Left ventricle myocardium inferior (tissue), 1 donor: ENCODE measurements around the gene EPHA6. TPM values are rescaled to one million over a fixed set of nuclear protein-coding genes. Genes with fewer than 3 reads are reported as not detected.
"Not testable (repeated sequence)": the region's sequence is repeated elsewhere in the genome, so short reads cannot be mapped to it uniquely, and the experiment has no call there.

ENCODE experiments used
- DNase-seq: peaks from one replicate; pipeline ENCODE4 v3.0.0-alpha.2; 2020
- H3K27ac ChIP-seq: fragments of 200-600 bp; replicated peaks from 2 replicates; pipeline ENCODE4 v1.8.0; 2021
- H3K27me3 ChIP-seq: fragments of 200-600 bp; 2 replicates; pipeline ENCODE4 v1.8.0; 2021; ENCODE audit warnings: low read depth
- H3K36me3 ChIP-seq: fragments of 200-600 bp; 2 replicates; pipeline ENCODE4 v1.8.0; 2021
- H3K4me1 ChIP-seq: fragments of 200-600 bp; 2 replicates; pipeline ENCODE4 v1.8.0; 2021
- H3K4me3 ChIP-seq: fragments of 200-600 bp; 2 replicates; pipeline ENCODE4 v1.8.0; 2021; ENCODE audit warnings: mild to moderate bottlenecking, moderate library complexity
- H3K9me3 ChIP-seq: fragments of 200-600 bp; replicated peaks from 2 replicates; pipeline ENCODE4 v1.8.0; 2021
- CTCF ChIP-seq: fragments of 200-600 bp; IDR thresholded peaks from 2 replicates; pipeline ENCODE4 v1.8.0; 2021; ENCODE audit warnings: antibody characterized with exemption, mild to moderate bottlenecking, borderline replicate concordance
- intact Hi-C: fragments of 100-400 bp; cut with micrococcal nuclease; formaldehyde crosslinking; loops from one replicate; pipeline ENCODE4 v1.11.0; 2022
- total RNA-seq: library from RNA; stranded (reverse); fragmentation: NEBNext Ultra II Directional; extraction: Animal tissue kit (Norgen Biotek cat#: 25700); gene quantifications from one replicate; pipeline ENCODE4 v1.2.1, GENCODE V29; 2021
- donor health status: DM: no; HTN: yes; CAD: no; lungs with severe emphysema.

Gene EPHA6
- total RNA-seq, 1 donor from 2014 or later = 0.19 TPM

GRCh38 chr3:97613139-97613538 is 798.7 kb downstream of the EPHA6 start:
- intact Hi-C loops = no loop called here
- H3K27me3 ChIP-seq = no peaks in the 10 kb centered on the region

GRCh38 chr3:97620514-97620913 is 806.1 kb downstream of the EPHA6 start:
- H3K36me3 ChIP-seq, H3K4me1 ChIP-seq, DNase-seq, intact Hi-C loops, H3K27ac ChIP-seq, H3K4me3 ChIP-seq, H3K27me3 ChIP-seq: not testable (repeated sequence)
- H3K9me3 ChIP-seq = peaks cover 39% of the 10 kb centered on the region

More at GRCh38 chr3:97613139-97613538, 798.7 kb downstream of the EPHA6 start:
- TF ChIP-seq CTCF = no peak
- Histone ChIP-seq H3K4me1 (no peaks in the 10 kb centered on the region), H3K9me3 (peaks cover 24% of the 10 kb centered on the region), H3K36me3 (no peaks in the 10 kb centered on the region), H3K4me3 (no peak overlapping the region), H3K27ac (no peak overlapping the region)
- DNase-seq = no peak

- no peaks in the 10 kb centered on the region for H3K4me1 ChIP-seq
- DNase-seq = no peak
- no peaks in the 10 kb centered on the region for H3K27me3 ChIP-seq
- intact Hi-C loops = no loop called here
- no peak overlapping the region for H3K4me3 ChIP-seq
- no peak overlapping the region for H3K27ac ChIP-seq
- no peaks in the 10 kb centered on the region for H3K36me3 ChIP-seq
- H3K9me3 ChIP-seq = no peaks in the 10 kb centered on the region
- no peak for TF ChIP-seq CTCF
These were observed 822.1 kb downstream of the EPHA6 start for GRCh38 chr3:97636465-97636864.

GRCh38 chr3:97646932-97647331 is 832.5 kb downstream of the EPHA6 start:
- no peaks in the 10 kb centered on the region for H3K27me3 ChIP-seq
- H3K36me3 ChIP-seq = no peaks in the 10 kb centered on the region
- no peaks in the 10 kb centered on the region for H3K4me1 ChIP-seq
- no peaks in the 10 kb centered on the region for H3K9me3 ChIP-seq
- H3K27ac ChIP-seq = no peak overlapping the region
- no peak for TF ChIP-seq CTCF
- intact Hi-C loops = no loop called here
- DNase-seq = no peak
- H3K4me3 ChIP-seq = no peak overlapping the region

- Histone ChIP-seq H3K4me1 (no peaks in the 10 kb centered on the region), H3K36me3 (no peaks in the 10 kb centered on the region), H3K27me3 (no peaks in the 10 kb centered on the region), H3K9me3 (peaks cover 1% of the 10 kb centered on the region), H3K27ac (no peak overlapping the region), H3K4me3 (no peak overlapping the region)
- intact Hi-C loops = no loop called here
- no peak for DNase-seq
- TF ChIP-seq CTCF = no peak
These were observed 833.1 kb downstream of the EPHA6 start for GRCh38 chr3:97647441-97647982.

- no peaks in the 10 kb centered on the region for H3K36me3 ChIP-seq
- no peak overlapping the region for H3K27ac ChIP-seq
- H3K9me3 ChIP-seq = peaks cover 9% of the 10 kb centered on the region
- H3K4me1 ChIP-seq = no peaks in the 10 kb centered on the region
- no peak overlapping the region for H3K4me3 ChIP-seq
- TF ChIP-seq CTCF = no peak
- no peak for DNase-seq
- intact Hi-C loops = no loop called here
- no peaks in the 10 kb centered on the region for H3K27me3 ChIP-seq
These were observed 841.6 kb downstream of the EPHA6 start for GRCh38 chr3:97655971-97656370.
